ENCODE measurements around the gene WEE1. TPM values are rescaled to one million over a fixed set of nuclear protein-coding genes. Genes with fewer than 3 reads are reported as not detected.

The WEE1 gene
- 10 to 100 TPM; 17.7 to 43.0 (median 26.3) TPM for total RNA-seq

DNA sequence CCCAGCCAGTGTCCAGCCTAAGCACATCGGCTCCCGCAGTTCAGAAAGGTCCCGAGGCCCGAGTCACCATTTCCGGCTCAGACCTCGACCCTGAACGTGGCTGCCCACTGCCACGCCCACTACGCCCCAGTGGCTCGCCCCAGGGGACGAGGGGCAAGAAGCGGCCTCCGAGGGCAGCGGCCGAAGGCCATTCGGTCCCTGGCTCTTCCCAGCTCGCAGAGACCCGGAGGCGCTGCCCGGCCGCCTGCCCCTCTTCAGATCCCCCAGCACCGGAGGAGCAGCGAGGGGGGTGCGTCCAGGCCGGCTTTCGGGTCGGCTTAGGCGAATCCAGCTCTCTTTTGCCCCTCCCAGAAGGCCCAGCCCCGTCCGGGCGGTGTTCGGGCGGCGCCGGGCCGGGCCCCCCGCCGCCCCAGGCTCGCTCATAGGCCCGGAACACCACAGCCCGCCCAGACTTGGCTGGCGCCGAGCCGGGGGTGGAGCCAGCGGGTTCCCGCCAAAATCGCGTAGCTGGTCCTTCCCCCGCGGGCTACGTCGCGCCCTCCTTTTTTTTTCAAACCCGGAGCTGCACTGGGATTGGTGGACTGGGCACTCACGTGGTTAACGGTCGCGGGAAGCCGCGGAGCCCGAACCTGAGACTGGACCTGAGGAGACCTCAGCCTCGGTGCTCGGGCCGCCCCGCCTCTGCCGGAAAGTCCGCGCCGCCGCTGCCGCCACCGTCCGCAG, at the start of gene WEE1:
TSS of gene WEE1 (plus strand) at position 619 of the 723 bp plus-strand sequence. CDS start 264 bp downstream, outside the sequence.
- TF ChIP-seq, protein P1, sequence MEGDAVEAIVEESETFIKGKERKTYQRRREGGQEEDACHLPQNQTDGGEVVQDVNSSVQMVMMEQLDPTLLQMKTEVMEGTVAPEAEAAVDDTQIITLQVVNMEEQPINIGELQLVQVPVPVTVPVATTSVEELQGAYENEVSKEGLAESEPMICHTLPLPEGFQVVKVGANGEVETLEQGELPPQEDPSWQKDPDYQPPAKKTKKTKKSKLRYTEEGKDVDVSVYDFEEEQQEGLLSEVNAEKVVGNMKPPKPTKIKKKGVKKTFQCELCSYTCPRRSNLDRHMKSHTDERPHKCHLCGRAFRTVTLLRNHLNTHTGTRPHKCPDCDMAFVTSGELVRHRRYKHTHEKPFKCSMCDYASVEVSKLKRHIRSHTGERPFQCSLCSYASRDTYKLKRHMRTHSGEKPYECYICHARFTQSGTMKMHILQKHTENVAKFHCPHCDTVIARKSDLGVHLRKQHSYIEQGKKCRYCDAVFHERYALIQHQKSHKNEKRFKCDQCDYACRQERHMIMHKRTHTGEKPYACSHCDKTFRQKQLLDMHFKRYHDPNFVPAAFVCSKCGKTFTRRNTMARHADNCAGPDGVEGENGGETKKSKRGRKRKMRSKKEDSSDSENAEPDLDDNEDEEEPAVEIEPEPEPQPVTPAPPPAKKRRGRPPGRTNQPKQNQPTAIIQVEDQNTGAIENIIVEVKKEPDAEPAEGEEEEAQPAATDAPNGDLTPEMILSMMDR (IDR thresholded peaks at IDR 0.05) = no peak
- ATAC-seq (ENCODE audit: low FRiP score) (peak; percentile 91), DNase-seq (ENCODE audit: low spot score) (peak; percentile 83)

DNA sequence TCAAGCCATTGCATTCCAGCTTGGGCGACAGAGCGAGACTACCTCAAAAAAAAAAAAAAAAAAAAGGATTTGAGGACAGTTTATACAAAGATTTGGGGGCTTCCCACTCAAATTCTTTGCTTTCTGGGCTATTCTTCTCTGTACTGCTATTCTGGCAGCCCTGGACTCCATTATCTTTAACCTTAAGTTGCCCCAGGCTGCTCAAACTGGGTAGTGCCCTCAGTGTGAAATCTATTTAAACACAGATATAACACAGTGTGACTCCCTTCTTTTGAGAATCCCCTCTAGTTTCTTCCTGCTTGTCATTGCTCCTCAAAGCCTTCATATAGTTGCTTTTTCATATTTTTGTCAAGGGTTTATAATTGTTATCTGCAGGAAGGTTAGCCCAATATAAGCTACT, 49.5 kb upstream of the WEE1 start:
- DNase-seq (ENCODE audit: low spot score) (no peak), ATAC-seq (ENCODE audit: low FRiP score) (no peak)
- TF ChIP-seq, protein P1 (IDR thresholded peaks at IDR 0.05) = no peak

GRCh38 chr11:9525116-9525515, 48.4 kb upstream of the WEE1 start:
- TF ChIP-seq, protein P1 (IDR thresholded peaks at IDR 0.05) = no peak
- no peak for ATAC-seq (ENCODE audit: low FRiP score)
- DNase-seq (ENCODE audit: low spot score) = no peak

DNA sequence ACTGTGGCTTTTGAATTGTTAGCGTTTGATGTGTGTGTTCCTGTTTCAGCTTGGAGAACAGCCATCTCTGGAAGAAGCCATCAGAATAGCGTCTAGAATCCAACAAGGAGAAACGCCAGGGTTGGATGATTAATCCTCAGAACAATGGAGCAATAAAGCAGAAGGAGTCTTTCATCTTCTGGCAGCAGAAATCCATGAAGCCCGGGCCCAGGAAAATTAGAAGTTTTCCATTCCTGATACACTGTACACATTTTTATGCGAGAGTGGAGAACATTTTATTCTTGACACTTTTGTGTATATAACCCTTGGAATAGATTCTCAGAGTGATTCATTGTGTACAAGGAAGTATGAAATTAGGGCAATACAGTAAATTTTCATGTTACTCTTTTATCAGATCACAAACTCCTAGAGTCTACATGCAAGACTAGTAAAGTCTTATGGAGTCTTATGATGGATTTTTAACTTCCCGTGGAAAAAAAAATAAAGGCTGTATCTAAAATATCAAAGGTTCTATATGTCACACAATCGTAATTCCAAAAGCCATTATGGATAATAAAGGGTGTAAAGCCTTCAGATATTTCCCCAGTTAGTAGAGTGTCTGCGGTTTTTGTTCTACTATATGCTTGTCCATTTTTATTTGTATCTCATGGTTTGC, 45.9 kb upstream of the WEE1 start:
- TF ChIP-seq, protein P1 (IDR thresholded peaks at IDR 0.05) = no peak
- ATAC-seq (ENCODE audit: low FRiP score) (no peak), DNase-seq (ENCODE audit: low spot score) (no peak)

DNA sequence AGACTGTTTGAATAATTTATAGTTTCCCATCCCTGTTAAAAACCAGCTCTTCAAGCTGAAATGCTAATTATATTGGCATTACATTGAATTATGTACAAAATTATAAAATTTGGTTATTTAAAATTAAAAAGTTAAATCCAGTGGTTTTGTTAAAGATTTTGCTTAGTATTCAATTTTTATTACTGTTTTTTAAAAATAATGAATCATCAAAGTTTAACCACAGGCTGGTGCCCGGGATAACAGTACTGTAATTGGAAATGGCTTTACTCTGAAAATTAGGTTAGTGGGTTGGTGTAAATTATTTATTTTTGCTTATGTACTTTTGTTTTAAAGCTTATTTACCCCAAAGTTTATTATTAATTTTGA, 45.4 kb upstream of the WEE1 start:
- DNase-seq (ENCODE audit: low spot score) = no peak
- ATAC-seq (ENCODE audit: low FRiP score) = no peak
- TF ChIP-seq, protein P1 (IDR thresholded peaks at IDR 0.05) = no peak

- TF ChIP-seq, protein P1 (IDR thresholded peaks at IDR 0.05) = no peak
- DNase-seq (ENCODE audit: low spot score) (no peak), ATAC-seq (ENCODE audit: low FRiP score) (no peak)
Measured at GRCh38 chr11:9528573-9529333, 44.7 kb upstream of the WEE1 start.

All from omental fat pad (tissue), 4 donors.